Endodermal cell (in vitro differentiated cells): ENCODE measurements around the gene SNAP29. TPM values are rescaled to one million over a fixed set of nuclear protein-coding genes. Genes with fewer than 3 reads are reported as not detected.

Experiments
- DNase-seq: peaks from one replicate; pipeline ENCODE4 v3.0.0-alpha.2; 2017
- H3K27ac ChIP-seq: 2 replicates; pipeline ENCODE4 v1.5.1; 2013; ENCODE audit warnings: mild to moderate bottlenecking, low read depth, low read length, moderate library complexity
- H3K27me3 ChIP-seq: 2 replicates; pipeline ENCODE4 v1.6.1; 2013; ENCODE audit warnings: mild to moderate bottlenecking, low read length, moderate library complexity; ENCODE audit not compliant: insufficient read depth, control insufficient read depth, poor library complexity, severe bottlenecking
- H3K36me3 ChIP-seq: 2 replicates; pipeline ENCODE4 v1.7.0; 2013; ENCODE audit warnings: mild to moderate bottlenecking, low read length, moderate library complexity; ENCODE audit not compliant: control insufficient read depth, insufficient read depth
- H3K4me1 ChIP-seq: one replicate; pipeline ENCODE4 v1.7.0; 2013; ENCODE audit warnings: low read length; ENCODE audit not compliant: control insufficient read depth, insufficient read depth
- H3K4me3 ChIP-seq: 2 replicates; pipeline ENCODE4 v1.5.1; 2013; ENCODE audit warnings: mild to moderate bottlenecking, low read length, moderate library complexity
- H3K9ac ChIP-seq: 2 replicates; pipeline ENCODE4 v1.6.1; 2013; ENCODE audit warnings: mild to moderate bottlenecking, low read length, moderate library complexity; ENCODE audit not compliant: poor library complexity, severe bottlenecking; ENCODE audit errors: extremely low read depth
- H3K9me3 ChIP-seq: 2 replicates; pipeline ENCODE4 v1.6.1; 2013; ENCODE audit warnings: mild to moderate bottlenecking, low read length, moderate library complexity; ENCODE audit not compliant: control insufficient read depth
- H3K27ac Mint-ChIP-seq: 2 replicates; pipeline ENCODE4 v1.8.0; 2020; ENCODE audit warnings: mixed read lengths
- H3K27me3 Mint-ChIP-seq: 2 replicates; pipeline ENCODE4 v1.8.0; 2021; ENCODE audit warnings: mild to moderate bottlenecking, mixed read lengths; ENCODE audit not compliant: insufficient read depth
- H3K36me3 Mint-ChIP-seq: 2 replicates; pipeline ENCODE4 v1.8.0; 2020; ENCODE audit warnings: low read depth, mixed read lengths
- H3K4me1 Mint-ChIP-seq: 2 replicates; pipeline ENCODE4 v1.8.0; 2020; ENCODE audit warnings: mixed read lengths
- H3K4me3 Mint-ChIP-seq: 2 replicates; pipeline ENCODE4 v1.8.0; 2020; ENCODE audit warnings: mild to moderate bottlenecking, moderate library complexity, mixed read lengths
- H3K9me3 Mint-ChIP-seq: 2 replicates; pipeline ENCODE4 v1.8.0; 2020; ENCODE audit warnings: mild to moderate bottlenecking, mixed read lengths
- CTCF ChIP-seq: fragments of 200-600 bp; sonication (generic); conservative IDR thresholded peaks from 2 replicates; pipeline ENCODE4 v1.5.0; 2021; ENCODE audit warnings: antibody characterized with exemption, mild to moderate bottlenecking
- WGBS, 2 experiments: methylation state at CpG; one replicate each; pipeline versions ENCODE4 v1.1.5 to v1.1.7; 2013; ENCODE audit warnings: missing lambda C conversion rate in 2 of 2, mixed read lengths in 1 of 2; ENCODE audit not compliant: insufficient coverage in 1 of 2, insufficient read length in 1 of 2; 5-methylcytosine and 5-hydroxymethylcytosine counted together
- total RNA-seq, 2 donors: library from RNA; stranded (reverse); fragmentation: NEBNext Ultra II Directional in 1 of 2; extraction: Animal tissue kit (Norgen Biotek cat#: 25700) in 1 of 2; gene quantifications; 2 replicates in 1 of 2; 3 replicates in 1 of 2; pipeline ENCODE4 v1.2.1, GENCODE V29; 2021

Gene SNAP29
- total RNA-seq, 2 donors from 2014 or later = 16.5 to 21.8 TPM

GRCh38 chr22:20885017-20885556 is 26.3 kb downstream of the SNAP29 start:
- Histone ChIP-seq H3K27ac (peak overlapping the region; percentile 33), H3K36me3 (peaks cover 27% of the 10 kb centered on the region), H3K4me3 (no peak overlapping the region), H3K4me1 (peaks cover 5% of the 10 kb centered on the region), H3K27me3 (no peaks in the 10 kb centered on the region), H3K9ac (peak overlapping the region; percentile 49), H3K9me3 (no peaks in the 10 kb centered on the region)
- H3K9me3 Mint-ChIP-seq = no peaks in the 10 kb centered on the region
- no peaks in the 10 kb centered on the region for H3K27me3 Mint-ChIP-seq
- H3K4me1 Mint-ChIP-seq = peaks cover 23% of the 10 kb centered on the region
- no peak overlapping the region for H3K4me3 Mint-ChIP-seq
- 72 to 75% methylated on average over 6 to 8 of the region's 8 CpGs for WGBS, 2 experiments
- H3K36me3 Mint-ChIP-seq = peaks cover 48% of the 10 kb centered on the region
- H3K27ac Mint-ChIP-seq = peak overlapping the region; percentile 96
- TF ChIP-seq CTCF = no peak
- DNase-seq = no peak

- Histone ChIP-seq H3K36me3 (peaks cover 27% of the 10 kb centered on the region), H3K4me1 (peaks cover 5% of the 10 kb centered on the region), H3K9ac (peak overlapping the region; percentile 49), H3K27me3 (no peaks in the 10 kb centered on the region), H3K27ac (peak overlapping the region; percentile 33), H3K4me3 (no peak overlapping the region), H3K9me3 (no peaks in the 10 kb centered on the region)
- peak; percentile 98 for TF ChIP-seq CTCF
- peaks cover 23% of the 10 kb centered on the region for H3K4me1 Mint-ChIP-seq
- peak; percentile 96 for DNase-seq
- no peak overlapping the region for H3K4me3 Mint-ChIP-seq
- no peaks in the 10 kb centered on the region for H3K9me3 Mint-ChIP-seq
- H3K27me3 Mint-ChIP-seq = no peaks in the 10 kb centered on the region
- H3K36me3 Mint-ChIP-seq = peaks cover 47% of the 10 kb centered on the region
- 20 to 26% methylated on average over 5 to 10 of the region's 10 CpGs for WGBS, 2 experiments
- peak overlapping the region; percentile 96 for H3K27ac Mint-ChIP-seq
Measured at GRCh38 chr22:20885557-20886323, 26.9 kb downstream of the SNAP29 start.

GRCh38 chr22:20887375-20887774 is 28.6 kb downstream of the SNAP29 start:
- H3K4me1 Mint-ChIP-seq = peaks cover 23% of the 10 kb centered on the region
- peaks cover 23% of the 10 kb centered on the region for H3K36me3 ChIP-seq
- H3K27ac Mint-ChIP-seq = no peak overlapping the region
- H3K4me3 Mint-ChIP-seq = no peak overlapping the region
- no peaks in the 10 kb centered on the region for H3K9me3 ChIP-seq
- H3K9me3 Mint-ChIP-seq = no peaks in the 10 kb centered on the region
- H3K27ac ChIP-seq = no peak overlapping the region
- no peaks in the 10 kb centered on the region for H3K27me3 ChIP-seq
- no peak overlapping the region for H3K9ac ChIP-seq
- TF ChIP-seq CTCF = no peak
- H3K4me3 ChIP-seq = no peak overlapping the region
- peaks cover 5% of the 10 kb centered on the region for H3K4me1 ChIP-seq
- DNase-seq = no peak
- WGBS, 2 experiments = 89 to 93% methylated on average over 5 of the region's 5 CpGs
- H3K36me3 Mint-ChIP-seq = peaks cover 36% of the 10 kb centered on the region
- no peaks in the 10 kb centered on the region for H3K27me3 Mint-ChIP-seq
